Measurements from ENCODE around the gene QSER1.

GRCh38 chr11:32916361-32916760, 23.8 kb downstream of the QSER1 start:
- TF ChIP-seq YY1 (IDR thresholded peaks at IDR 0.05; ENCODE audit: extremely low read depth, insufficient replicate concordance, low read depth, low read length) (no peak), RAD21 (IDR thresholded peaks at IDR 0.05; ENCODE audit: low read depth) (no peak), POLR2A (IDR thresholded peaks at IDR 0.05; ENCODE audit: borderline replicate concordance, extremely low read depth, insufficient read depth, insufficient read length) (no peak)
